H1 (cell line): ENCODE data around the gene RRAD. TPM values are rescaled to one million over a fixed set of nuclear protein-coding genes. Genes with fewer than 3 reads are reported as not detected.

Source experiments
- CTCF ChIA-PET: fragments of 300-600 bp; sonication (Branson Sonifier 250); formaldehyde crosslinking; loops from one replicate; lab custom pipeline; 2021; ENCODE audit not compliant: partially characterized antibody; lab: Charles Lee
- POLR2A ChIA-PET: fragments of 300-600 bp; sonication (Branson Sonifier 250); formaldehyde crosslinking; loops from one replicate; lab custom pipeline; 2021; ENCODE audit warnings: inconsistent platforms; ENCODE audit not compliant: partially characterized antibody; lab: Charles Lee
- DNase-seq, 2 experiments: peaks; one replicate each; pipeline versions ENCODE4 v3.0.0 to v3.0.0-alpha.2; 2010 to 2022; ENCODE audit warnings: low spot score in 2 of 2, low read depth in 1 of 2, mixed read lengths in 1 of 2
- FAIRE-seq: peaks from 2 replicates; lab custom pipeline; 2011; peaks lifted over from hg19 to GRCh38; lab: Jason Lieb, UNC
- H2AFZ ChIP-seq: 2 replicates; pipeline ENCODE4 v1.8.1; 2012; ENCODE audit warnings: low read length, inconsistent platforms
- H2AK5ac ChIP-seq: 2 replicates; pipeline ENCODE4 v1.6.1; 2013; ENCODE audit warnings: low read depth, low read length
- H2BK120ac ChIP-seq: replicated peaks from 2 replicates; pipeline ENCODE3; 2013; ENCODE audit warnings: low read depth, low read length, inconsistent platforms
- H2BK12ac ChIP-seq: 2 replicates; pipeline ENCODE4 v1.6.1; 2013; ENCODE audit warnings: low read depth, low read length
- H2BK15ac ChIP-seq: 2 replicates; pipeline ENCODE4 v1.6.1; 2013; ENCODE audit warnings: low read length
- H2BK20ac ChIP-seq: 2 replicates; pipeline ENCODE4 v1.6.1; 2013; ENCODE audit warnings: low read length
- H2BK5ac ChIP-seq: 2 replicates; pipeline ENCODE4 v1.6.1; 2013; ENCODE audit warnings: low read depth, low read length
- H3K14ac ChIP-seq: 2 replicates; pipeline ENCODE4 v1.6.1; 2013; ENCODE audit warnings: inconsistent platforms; ENCODE audit not compliant: insufficient read length
- H3K18ac ChIP-seq: 2 replicates; pipeline ENCODE4 v1.6.1; 2013; ENCODE audit warnings: low read length; ENCODE audit errors: extremely low read depth
- H3K23ac ChIP-seq: 2 replicates; pipeline ENCODE4 v1.6.1; 2013; ENCODE audit warnings: inconsistent platforms; ENCODE audit not compliant: insufficient read length
- H3K23me2 ChIP-seq: 2 replicates; pipeline ENCODE4 v1.6.1; 2013; ENCODE audit warnings: low read depth, low read length
- H3K27ac ChIP-seq: 2 replicates; pipeline ENCODE4 v1.6.1; 2011; ENCODE audit warnings: low read depth, low read length, inconsistent platforms
- H3K27me3 ChIP-seq, 4 experiments: replicated peaks in 1 of 4; 1 replicate in 1 of 4; 2 replicates in 3 of 4; pipeline versions ENCODE4 v1.6.1 to v1.8.1; 2011 to 2013; ENCODE audit warnings: low read length in 3 of 4, mild to moderate bottlenecking in 3 of 4, inconsistent platforms in 2 of 4, mixed read lengths in 2 of 4, moderate library complexity in 1 of 4; ENCODE audit not compliant: control insufficient read depth in 3 of 4, insufficient read depth in 3 of 4; ENCODE audit errors: extremely low read depth in 1 of 4
- H3K36me3 ChIP-seq, 4 experiments: 2 replicates each; pipeline versions ENCODE4 v1.6.1 to v1.8.1; 2011 to 2013; ENCODE audit warnings: mild to moderate bottlenecking in 4 of 4, low read length in 3 of 4, moderate library complexity in 2 of 4, control low read depth in 1 of 4, inconsistent platforms in 1 of 4; ENCODE audit not compliant: insufficient read depth in 4 of 4, control insufficient read depth in 2 of 4
- H3K4ac ChIP-seq: replicated peaks from 2 replicates; pipeline ENCODE3; 2013; ENCODE audit warnings: low read length, low read depth, mixed read lengths, inconsistent platforms; ENCODE audit not compliant: insufficient read length
- H3K4me1 ChIP-seq, 4 experiments: replicated peaks in 1 of 4; 1 replicate in 1 of 4; 2 replicates in 3 of 4; pipeline versions ENCODE4 v1.6.1 to v1.8.1; 2011 to 2013; ENCODE audit warnings: low read length in 3 of 4, inconsistent platforms in 2 of 4, mixed read lengths in 1 of 4; ENCODE audit not compliant: insufficient read depth in 4 of 4, control insufficient read depth in 3 of 4
- H3K4me2 ChIP-seq, 2 experiments: 2 replicates each; pipeline versions ENCODE4 v1.6.1 to v1.8.1; 2011 to 2013; ENCODE audit warnings: low read depth in 2 of 2, low read length in 2 of 2, control low read depth in 1 of 2, inconsistent platforms in 1 of 2, mild to moderate bottlenecking in 1 of 2; ENCODE audit not compliant: insufficient read depth in 1 of 2
- H3K4me3 ChIP-seq, 4 experiments: fragments of 200-600, 300-600 bp in 1 of 4; sonication (generic), shearing (Covaris generic), sonication (Bioruptor Twin) in 1 of 4; 2 replicates each; pipeline versions ENCODE4 v1.5.1 to v1.8.1; 2011 to 2016; ENCODE audit warnings: low read length in 4 of 4, low read depth in 3 of 4, control low read depth in 2 of 4, inconsistent platforms in 2 of 4, mild to moderate bottlenecking in 2 of 4, mixed read lengths in 1 of 4, moderate library complexity in 1 of 4; ENCODE audit not compliant: insufficient read depth in 2 of 4; ENCODE audit errors: extremely low read depth in 1 of 4
- H3K56ac ChIP-seq: replicated peaks from 2 replicates; pipeline ENCODE3; 2013; ENCODE audit warnings: low read depth, mild to moderate bottlenecking, mixed read lengths, low read length, inconsistent platforms; ENCODE audit not compliant: insufficient read length
- H3K79me1 ChIP-seq: 2 replicates; pipeline ENCODE4 v1.6.1; 2013; ENCODE audit warnings: low read depth, low read length, control low read depth
- H3K79me2 ChIP-seq, 2 experiments: 2 replicates each; pipeline versions ENCODE4 v1.6.1 to v1.8.1; 2012 to 2013; ENCODE audit warnings: low read length in 2 of 2, mild to moderate bottlenecking in 2 of 2, inconsistent platforms in 1 of 2; ENCODE audit not compliant: insufficient read depth in 2 of 2, control insufficient read depth in 1 of 2
- H3K9ac ChIP-seq, 4 experiments: replicated peaks in 1 of 4; 1 replicate in 1 of 4; 2 replicates in 3 of 4; pipeline versions ENCODE4 v1.6.1 to v1.8.1; 2011 to 2013; ENCODE audit warnings: low read depth in 3 of 4, low read length in 3 of 4, control low read depth in 2 of 4, mild to moderate bottlenecking in 2 of 4, moderate library complexity in 2 of 4, inconsistent platforms in 1 of 4; ENCODE audit errors: extremely low read depth in 1 of 4
- H3K9me3 ChIP-seq, 2 experiments: 2 replicates each; pipeline versions ENCODE4 v1.6.1 to v1.8.1; 2012 to 2013; ENCODE audit warnings: mild to moderate bottlenecking in 2 of 2, moderate library complexity in 2 of 2, control low read depth in 1 of 2, inconsistent platforms in 1 of 2, low read depth in 1 of 2, low read length in 1 of 2, mixed read lengths in 1 of 2; ENCODE audit not compliant: insufficient read depth in 2 of 2
- H4K20me1 ChIP-seq, 2 experiments: replicated peaks in 1 of 2; 2 replicates each; pipeline versions ENCODE3 to v1.8.1; 2011 to 2013; ENCODE audit warnings: inconsistent platforms in 2 of 2, low read length in 2 of 2, mild to moderate bottlenecking in 1 of 2; ENCODE audit not compliant: insufficient read depth in 2 of 2, control insufficient read depth in 1 of 2
- H4K5ac ChIP-seq: 2 replicates; pipeline ENCODE4 v1.6.1; 2013; ENCODE audit warnings: low read length, low read depth, mixed read lengths, inconsistent platforms; ENCODE audit not compliant: insufficient read length
- H4K8ac ChIP-seq: 2 replicates; pipeline ENCODE4 v1.8.0; 2013; ENCODE audit warnings: mild to moderate bottlenecking, moderate library complexity, low read length, inconsistent platforms; ENCODE audit not compliant: insufficient read depth; ENCODE audit errors: extremely low read depth
- H4K91ac ChIP-seq: replicated peaks from 2 replicates; pipeline ENCODE3; 2013; ENCODE audit warnings: low read length, mixed read lengths, inconsistent platforms; ENCODE audit not compliant: insufficient read length
- FOSL1 ChIP-seq: IDR thresholded peaks from 2 replicates; pipeline ENCODE4 v1.6.1; 2011; ENCODE audit warnings: mild to moderate bottlenecking, low read depth, low read length, moderate library complexity; ENCODE audit not compliant: insufficient read depth
- SIX5 ChIP-seq: IDR thresholded peaks from 2 replicates; pipeline ENCODE4 v1.6.1; 2011; ENCODE audit warnings: mild to moderate bottlenecking, low read depth, low read length
- USF2 ChIP-seq: IDR thresholded peaks from 2 replicates; pipeline ENCODE4 v1.6.1; 2011; ENCODE audit warnings: low read length, improper control_type of control experiment
- WGBS, 2 experiments: shearing (Covaris generic) in 1 of 2; methylation state at CpG; one replicate each; pipeline versions ENCODE4 v1.1.6 to v1.1.7; 2013 to 2015; ENCODE audit warnings: low lambda C conversion rate in 2 of 2, mixed read lengths in 2 of 2, inconsistent platforms in 1 of 2, low coverage in 1 of 2, missing lambda C conversion rate in 1 of 2; ENCODE audit not compliant: insufficient replicate concordance in 2 of 2, insufficient coverage in 1 of 2, insufficient read length in 1 of 2; ENCODE audit errors: extremely low coverage in 1 of 2, missing lambda C conversion rate in 1 of 2; 5-methylcytosine and 5-hydroxymethylcytosine counted together
- polyA plus RNA-seq, 7 experiments: library from polyadenylated mRNA; depleted of rRNA in 3 of 7; stranded (reverse) in 5 of 7; unstranded in 2 of 7; fragments of >200 nt in 5 of 7; fragments of 200-250 nt in 2 of 7; gene quantifications; 1 replicate in 5 of 7; 2 replicates in 1 of 7; 4 replicates in 1 of 7; pipeline versions ENCODE4 v1.2.1 to v1.2.3, GENCODE V29; 2011 to 2013; ENCODE audit warnings: missing spikeins in 2 of 7, mixed read lengths in 2 of 7
- total RNA-seq: library from RNA; stranded (reverse); fragmentation: NEBNext Ultra II Directional; extraction: Animal tissue kit (Norgen Biotek cat#: 25700); gene quantifications from 2 replicates; pipeline ENCODE4 v1.2.1, GENCODE V29; 2021

The RRAD gene
- total and polyA plus RNA-seq, 2 of the 8 experiments (the other 6 are each of a cell fraction or from before 2014, with no cell fraction given): 0.17 TPM; not detected in 1

DNA sequence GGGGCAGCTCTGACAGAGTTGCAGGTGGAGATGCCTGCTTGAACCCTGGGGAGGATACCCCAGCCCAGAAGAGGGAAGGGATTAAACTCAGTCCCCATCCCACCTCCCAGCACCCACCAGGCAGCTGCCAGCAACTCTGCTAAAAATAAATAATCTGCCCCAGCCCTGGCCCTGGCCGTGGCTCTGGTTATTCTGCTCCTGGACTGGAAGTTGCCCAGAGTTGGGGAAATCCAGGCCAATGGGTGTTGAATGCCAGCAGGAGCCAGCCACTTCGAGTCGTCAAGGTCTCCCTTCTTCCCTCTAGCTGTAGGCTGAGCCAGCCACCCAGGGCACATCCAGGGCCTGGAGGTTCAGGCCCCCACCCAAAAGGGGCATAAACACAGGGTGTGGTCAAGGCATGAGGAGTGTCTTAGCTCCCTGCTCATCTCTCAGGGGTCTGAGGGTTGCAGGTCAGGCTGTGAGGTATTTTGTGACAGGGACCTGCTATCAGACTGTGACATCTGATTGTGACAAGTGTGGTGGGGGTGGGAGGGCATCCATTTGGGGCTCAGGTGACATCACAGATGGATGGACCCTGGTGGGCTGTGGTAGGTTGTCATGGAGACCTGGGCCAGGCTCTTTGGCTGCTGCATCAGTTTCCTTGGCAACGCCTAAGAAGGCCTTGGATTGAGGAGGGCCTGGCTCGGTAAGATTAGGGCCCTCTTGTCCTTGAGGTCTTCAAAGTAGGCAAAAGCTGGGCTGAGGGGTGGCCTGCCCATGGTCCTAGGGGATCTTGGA is 1.0 kb upstream of the RRAD start:
- no peaks in the 10 kb centered on the region; a peak in 1 of 8 replicates for H3K36me3 ChIP-seq
- no peaks in the 10 kb centered on the region for H4K20me1 ChIP-seq
- no peak for TF ChIP-seq FOSL1
- TF ChIP-seq USF2: no peak
- TF ChIP-seq SIX5: no peak
- H2AFZ ChIP-seq: no peak overlapping the region
- no peak overlapping the region for H4K5ac ChIP-seq
- no peak overlapping the region for H2BK15ac ChIP-seq
- no peak overlapping the region for H4K91ac ChIP-seq
- FAIRE-seq (no peak), DNase-seq (no peak)
- no peak overlapping the region for H2AK5ac ChIP-seq
- peaks cover 0 to 8% (median under 1%) of the 10 kb centered on the region in 4 experiments; a peak in 4 of 7 replicates for H3K4me1 ChIP-seq
- H2BK120ac ChIP-seq: no peak overlapping the region
- H3K79me1 ChIP-seq: peaks cover 2% of the 10 kb centered on the region; the same call in 1 of the 2 replicates
- no peak overlapping the region for H3K9ac ChIP-seq
- H3K4me2 ChIP-seq: no peak overlapping the region; a peak in 1 of 4 replicates
- CTCF ChIA-PET: interaction anchor here (0.8 to 27.5 kb wide), 5 partner anchors 17 to 275 kb away, joined by 3 to 1009 read pairs (median 3); partner anchors contain the start of genes CDH16 and PDP2
- H3K18ac ChIP-seq: no peak overlapping the region
- H2BK20ac ChIP-seq: no peak overlapping the region
- WGBS, 2 experiments: 86% methylated on average over 4 of the region's 5 CpGs; no CpG with 5 or more reads in 1 of the 2 experiments
- H3K56ac ChIP-seq: no peak overlapping the region
- no peaks in the 10 kb centered on the region for H3K79me2 ChIP-seq
- no peak overlapping the region for H2BK5ac ChIP-seq
- H3K23me2 ChIP-seq: peaks cover 4% of the 10 kb centered on the region; the same call in 1 of the 2 replicates
- H3K27ac ChIP-seq: no peak overlapping the region
- POLR2A ChIA-PET: interaction anchor here (1.2 to 2.3 kb wide), 4 partner anchors 31 to 96 kb away, joined by 3 to 7 read pairs (median 4); partner anchors contain the start of genes NAE1 and PDP2
- no peak overlapping the region; the same call in 1 of the 2 replicates for H4K8ac ChIP-seq
- no peak overlapping the region for H3K23ac ChIP-seq
- no peak overlapping the region for H3K4ac ChIP-seq
- no peak overlapping the region for H3K4me3 ChIP-seq
- peaks cover 14 to 41% (median 35%) of the 10 kb centered on the region in 4 experiments; a peak in 6 of 7 replicates for H3K27me3 ChIP-seq
- no peaks in the 10 kb centered on the region for H3K9me3 ChIP-seq
- no peak overlapping the region for H2BK12ac ChIP-seq
- no peak overlapping the region for H3K14ac ChIP-seq
